OCI-LY7 (cell line): ENCODE data around the gene NAA50.

ENCODE experiments used
- CTCF ChIP-seq: fragments of 200-600 bp; sonication (generic); conservative IDR thresholded peaks from 2 replicates; pipeline ENCODE4 v1.5.1; 2014; ENCODE audit warnings: mild to moderate bottlenecking, antibody characterized with exemption, low read length, moderate library complexity, mixed read lengths
- EZH2phosphoT487 ChIP-seq: fragments of 200-600 bp; sonication (generic); IDR thresholded peaks from 2 replicates; pipeline ENCODE4 v1.6.1; 2018; ENCODE audit warnings: low read depth, borderline replicate concordance, mild to moderate bottlenecking, mixed run types, antibody characterized with exemption, low read length, moderate library complexity, mixed read lengths

- no peak for TF ChIP-seq CTCF
- no peak for TF ChIP-seq EZH2phosphoT487
Measured at GRCh38 chr3:113753376-113753985, 7.4 kb upstream of the NAA50 start.
